ENCODE results near the gene CBLN1.
"Not testable (repeated sequence)": the region's sequence is repeated elsewhere in the genome, so short reads cannot be mapped to it uniquely, and the experiment has no call there.

The CBLN1 gene

DNA sequence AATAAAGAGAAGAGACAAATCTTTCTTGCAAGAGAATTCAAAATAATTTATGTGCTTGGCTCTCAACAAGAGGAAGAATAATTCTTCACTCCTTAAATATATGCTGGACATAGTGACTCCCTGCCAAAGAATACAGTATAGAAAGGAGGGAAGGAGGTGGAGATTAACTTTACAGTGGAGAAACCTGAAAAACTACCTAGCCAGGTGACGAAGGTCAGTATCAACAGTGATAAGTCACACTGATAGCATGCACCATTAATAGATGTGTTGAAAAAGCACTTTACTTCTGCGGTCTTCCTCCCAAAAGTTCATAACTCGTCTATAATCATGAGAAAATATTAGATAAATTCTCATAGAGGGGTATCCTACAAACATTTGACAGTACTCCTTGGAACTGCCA is 21.4 kb downstream of the CBLN1 start:
- Histone ChIP-seq H3K4me3 (ENCODE audit: low read length) (no peak overlapping the region), H3K27ac (ENCODE audit: low read length) (no peak overlapping the region), H3K9me3 (ENCODE audit: insufficient read depth, low read depth, low read length) (no peaks in the 10 kb centered on the region), H3K36me3 (ENCODE audit: insufficient read depth, low read depth, low read length) (no peaks in the 10 kb centered on the region), H3K27me3 (ENCODE audit: insufficient read depth, low read length) (no peaks in the 10 kb centered on the region), H3K4me1 (ENCODE audit: insufficient read depth, low read length) (no peaks in the 10 kb centered on the region), H3K9ac (ENCODE audit: low read depth, low read length) (no peak overlapping the region)

GRCh38 chr16:49259330-49259729 is 22.3 kb downstream of the CBLN1 start:
- Histone ChIP-seq H3K27me3 (ENCODE audit: insufficient read depth, low read length) (no peaks in the 10 kb centered on the region), H3K4me3 (ENCODE audit: low read length) (no peak overlapping the region), H3K27ac (ENCODE audit: low read length) (no peak overlapping the region), H3K4me1 (ENCODE audit: insufficient read depth, low read length) (no peaks in the 10 kb centered on the region), H3K9ac (ENCODE audit: low read depth, low read length) (no peak overlapping the region), H3K36me3 (ENCODE audit: insufficient read depth, low read depth, low read length) (no peaks in the 10 kb centered on the region), H3K9me3 (ENCODE audit: insufficient read depth, low read depth, low read length) (no peaks in the 10 kb centered on the region)

DNA sequence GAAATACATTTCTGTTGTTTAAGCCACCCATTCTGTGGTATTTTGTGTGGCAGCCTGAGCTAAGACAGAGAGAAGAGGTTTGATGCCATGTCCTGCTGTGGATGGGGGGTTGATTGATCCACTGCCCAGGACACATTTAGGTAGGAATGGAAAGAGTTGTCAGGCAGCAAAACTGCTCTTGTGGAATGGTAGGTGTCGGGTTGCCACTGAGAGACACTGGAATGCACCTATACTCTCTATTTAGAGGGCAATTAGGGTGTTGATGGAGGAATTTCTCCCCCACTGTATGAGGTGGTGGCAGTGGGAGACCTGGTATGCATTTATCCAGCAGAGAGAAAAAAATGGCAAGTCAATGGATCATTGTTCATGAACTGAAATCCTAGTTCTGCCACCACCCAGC is 30.9 kb downstream of the CBLN1 start:
- no peak overlapping the region for H3K4me3 ChIP-seq (ENCODE audit: low read length)
- no peaks in the 10 kb centered on the region for H3K9me3 ChIP-seq (ENCODE audit: insufficient read depth, low read depth, low read length)
- peaks cover 9% of the 10 kb centered on the region for H3K4me1 ChIP-seq (ENCODE audit: insufficient read depth, low read length)
- no peaks in the 10 kb centered on the region for H3K36me3 ChIP-seq (ENCODE audit: insufficient read depth, low read depth, low read length)
- H3K27ac ChIP-seq (ENCODE audit: low read length) = no peak overlapping the region
- H3K9ac ChIP-seq (ENCODE audit: low read depth, low read length) = no peak overlapping the region
- H3K27me3 ChIP-seq (ENCODE audit: insufficient read depth, low read length) = no peaks in the 10 kb centered on the region

- Histone ChIP-seq H3K9ac (ENCODE audit: low read depth, low read length) (no peak overlapping the region), H3K4me3 (ENCODE audit: low read length) (no peak overlapping the region), H3K27ac (ENCODE audit: low read length) (no peak overlapping the region), H3K4me1 (ENCODE audit: insufficient read depth, low read length) (peaks cover 9% of the 10 kb centered on the region), H3K9me3 (ENCODE audit: insufficient read depth, low read depth, low read length) (no peaks in the 10 kb centered on the region), H3K36me3 (ENCODE audit: insufficient read depth, low read depth, low read length) (no peaks in the 10 kb centered on the region), H3K27me3 (ENCODE audit: insufficient read depth, low read length) (no peaks in the 10 kb centered on the region)
Measured at GRCh38 chr16:49248227-49248626, 33.4 kb downstream of the CBLN1 start.

DNA sequence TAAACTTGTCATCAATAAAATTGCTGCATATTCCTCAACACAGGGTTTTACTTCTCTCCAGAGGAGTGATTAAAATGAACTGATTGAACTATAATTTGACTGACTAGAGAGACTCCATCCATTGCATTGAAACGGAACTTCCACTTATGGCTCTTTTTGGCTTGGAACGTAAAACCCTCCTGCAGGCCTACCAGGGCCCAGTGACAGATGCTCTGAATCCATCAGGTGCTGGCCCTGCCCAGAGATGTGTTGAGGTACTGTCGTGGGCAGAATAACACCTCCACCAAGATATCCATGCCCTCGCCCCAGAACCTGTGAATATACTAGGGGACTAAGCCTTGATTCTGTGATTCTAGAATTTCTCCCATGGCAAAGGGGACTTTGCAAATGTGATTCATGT is 45.4 kb downstream of the CBLN1 start:
- Histone ChIP-seq H3K27ac (ENCODE audit: low read length) (no peak overlapping the region), H3K36me3 (ENCODE audit: insufficient read depth, low read depth, low read length) (no peaks in the 10 kb centered on the region), H3K9ac (ENCODE audit: low read depth, low read length) (no peak overlapping the region), H3K9me3 (ENCODE audit: insufficient read depth, low read depth, low read length) (no peaks in the 10 kb centered on the region), H3K4me3 (ENCODE audit: low read length) (no peak overlapping the region), H3K27me3 (ENCODE audit: insufficient read depth, low read length) (no peaks in the 10 kb centered on the region), H3K4me1 (ENCODE audit: insufficient read depth, low read length) (no peaks in the 10 kb centered on the region)

GRCh38 chr16:49228335-49228734 is 53.3 kb downstream of the CBLN1 start:
- not testable (repeated sequence) for H3K4me3 ChIP-seq (ENCODE audit: low read length); H3K36me3 ChIP-seq (ENCODE audit: insufficient read depth, low read depth, low read length); H3K27ac ChIP-seq (ENCODE audit: low read length); H3K4me1 ChIP-seq (ENCODE audit: insufficient read depth, low read length); H3K27me3 ChIP-seq (ENCODE audit: insufficient read depth, low read length); H3K9me3 ChIP-seq (ENCODE audit: insufficient read depth, low read depth, low read length); H3K9ac ChIP-seq (ENCODE audit: low read depth, low read length)

All from iPS-20b (cell line).